ENCODE data around the gene FAM222A. TPM values are rescaled to one million over a fixed set of nuclear protein-coding genes. Genes with fewer than 3 reads are reported as not detected.

FAM222A gene
- total RNA-seq, 1 donor = 0.54 TPM

- H3K4me3 ChIP-seq (ENCODE audit: low read depth, low read length) = no peak overlapping the region
- no peak for TF ChIP-seq CTCF (IDR thresholded peaks at IDR 0.05; ENCODE audit: insufficient read depth, low read length)
- no peak for DNase-seq (ENCODE audit: low read depth)
Measured at GRCh38 chr12:109673884-109674283, 39.7 kb upstream of the FAM222A start.

- no peak for DNase-seq (ENCODE audit: low read depth)
- TF ChIP-seq CTCF (IDR thresholded peaks at IDR 0.05; ENCODE audit: insufficient read depth, low read length) = no peak
- H3K4me3 ChIP-seq (ENCODE audit: low read depth, low read length) = no peak overlapping the region
Measured at GRCh38 chr12:109675411-109675810, 38.2 kb upstream of the FAM222A start.

- no peak overlapping the region for H3K4me3 ChIP-seq (ENCODE audit: low read depth, low read length)
- no peak for TF ChIP-seq CTCF (IDR thresholded peaks at IDR 0.05; ENCODE audit: insufficient read depth, low read length)
Measured at GRCh38 chr12:109677279-109677691, 36.3 kb upstream of the FAM222A start.

GRCh38 chr12:109678719-109679118, 34.9 kb upstream of the FAM222A start:
- TF ChIP-seq CTCF (IDR thresholded peaks at IDR 0.05; ENCODE audit: insufficient read depth, low read length) = no peak
- no peak overlapping the region for H3K4me3 ChIP-seq (ENCODE audit: low read depth, low read length)
- DNase-seq (ENCODE audit: low read depth) = no peak

More at GRCh38 chr12:109677279-109677691, 36.3 kb upstream of the FAM222A start:
- DNase-seq (ENCODE audit: low read depth) = no peak

GRCh38 chr12:109679501-109680263, 33.9 kb upstream of the FAM222A start:
- no peak for DNase-seq (ENCODE audit: low read depth)
- no peak overlapping the region for H3K4me3 ChIP-seq (ENCODE audit: low read depth, low read length)
- no peak for TF ChIP-seq CTCF (IDR thresholded peaks at IDR 0.05; ENCODE audit: insufficient read depth, low read length)

- no peak for DNase-seq (ENCODE audit: low read depth)
- H3K4me3 ChIP-seq (ENCODE audit: low read depth, low read length) = no peak overlapping the region
- TF ChIP-seq CTCF (IDR thresholded peaks at IDR 0.05; ENCODE audit: insufficient read depth, low read length) = no peak
Measured at GRCh38 chr12:109680264-109681005, 33.2 kb upstream of the FAM222A start.

Measured in fibroblast of the aortic adventitia (primary cell).